Dermis blood vessel endothelial cell (primary cell): ENCODE measurements around the gene MRTO4. TPM values are rescaled to one million over a fixed set of nuclear protein-coding genes. Genes with fewer than 3 reads are reported as not detected.
"Not testable (repeated sequence)": the region's sequence is repeated elsewhere in the genome, so short reads cannot be mapped to it uniquely, and the experiment has no call there.

Experiments
- DNase-seq: peaks from one replicate; pipeline ENCODE4 v3.0.0; 2010
- total RNA-seq: library from RNA; depleted of rRNA; stranded (reverse); fragments of >200 nt; gene quantifications from 2 replicates; pipeline ENCODE4 v1.2.3, GENCODE V29; 2014

Gene MRTO4
- 23.5 and 29.7 TPM in 2 replicates for total RNA-seq

GRCh38 chr1:19251305-19252196 lies at the start of gene MRTO4, which contains the start of gene EMC1:
Gene MRTO4, plus strand, starts transcription at chr1:19251805. Its CDS starts 31 bp downstream, at chr1:19251836.
Gene EMC1, minus strand, starts transcription at chr1:19251524. Its CDS starts 15 bp downstream, at chr1:19251509.
- DNase-seq = peak; percentile 88

GRCh38 chr1:19202396-19202795 lies 49.2 kb upstream of the MRTO4 start:
- no peak for DNase-seq

GRCh38 chr1:19203440-19203839 lies 48.2 kb upstream of the MRTO4 start:
- DNase-seq = peak; percentile 68

- DNase-seq = peak; percentile 17
Observed at GRCh38 chr1:19204446-19205266, 46.9 kb upstream of the MRTO4 start.

- no peak for DNase-seq
Observed at GRCh38 chr1:19205403-19205802, 46.2 kb upstream of the MRTO4 start.

- no peak for DNase-seq
Observed at GRCh38 chr1:19205845-19206244, 45.8 kb upstream of the MRTO4 start.

- DNase-seq = no peak
Observed at GRCh38 chr1:19206947-19207346, 44.7 kb upstream of the MRTO4 start.

- DNase-seq = peak; percentile 28
Observed at GRCh38 chr1:19208710-19209438, 42.7 kb upstream of the MRTO4 start.

- peak; percentile 50 for DNase-seq
Observed at GRCh38 chr1:19209439-19209989, 42.1 kb upstream of the MRTO4 start.

- DNase-seq = peak; percentile 97
Observed at GRCh38 chr1:19209990-19210771, 41.4 kb upstream of the MRTO4 start, which contains the start of gene UBR4. Gene UBR4, minus strand, starts transcription at chr1:19210266. Its CDS starts 18 bp downstream, at chr1:19210248.

GRCh38 chr1:19210772-19211549 lies 40.6 kb upstream of the MRTO4 start:
- DNase-seq = peak; percentile 32

GRCh38 chr1:19212167-19212566 lies 39.4 kb upstream of the MRTO4 start:
- DNase-seq = no peak

GRCh38 chr1:19213580-19213979 lies 38.0 kb upstream of the MRTO4 start:
- DNase-seq = no peak

GRCh38 chr1:19216585-19216984 lies 35.0 kb upstream of the MRTO4 start:
- DNase-seq = not testable (repeated sequence)

- DNase-seq = no peak
Observed at GRCh38 chr1:19219451-19219850, 32.2 kb upstream of the MRTO4 start.

GRCh38 chr1:19220080-19220846 lies 31.3 kb upstream of the MRTO4 start:
- no peak for DNase-seq

GRCh38 chr1:19220991-19221390 lies 30.6 kb upstream of the MRTO4 start:
- no peak for DNase-seq

GRCh38 chr1:19222573-19222972 lies 29.0 kb upstream of the MRTO4 start:
- DNase-seq = no peak

- no peak for DNase-seq
Observed at GRCh38 chr1:19222979-19223824, 28.4 kb upstream of the MRTO4 start.
